SKM-1 (cell line): ENCODE measurements around the gene PTPRN2.

Experiments
- DNase-seq: peaks from one replicate; lab custom pipeline; 2025; ENCODE audit not compliant: unreplicated experiment; lab: John Stamatoyannopoulos, UW

The PTPRN2 gene

DNA sequence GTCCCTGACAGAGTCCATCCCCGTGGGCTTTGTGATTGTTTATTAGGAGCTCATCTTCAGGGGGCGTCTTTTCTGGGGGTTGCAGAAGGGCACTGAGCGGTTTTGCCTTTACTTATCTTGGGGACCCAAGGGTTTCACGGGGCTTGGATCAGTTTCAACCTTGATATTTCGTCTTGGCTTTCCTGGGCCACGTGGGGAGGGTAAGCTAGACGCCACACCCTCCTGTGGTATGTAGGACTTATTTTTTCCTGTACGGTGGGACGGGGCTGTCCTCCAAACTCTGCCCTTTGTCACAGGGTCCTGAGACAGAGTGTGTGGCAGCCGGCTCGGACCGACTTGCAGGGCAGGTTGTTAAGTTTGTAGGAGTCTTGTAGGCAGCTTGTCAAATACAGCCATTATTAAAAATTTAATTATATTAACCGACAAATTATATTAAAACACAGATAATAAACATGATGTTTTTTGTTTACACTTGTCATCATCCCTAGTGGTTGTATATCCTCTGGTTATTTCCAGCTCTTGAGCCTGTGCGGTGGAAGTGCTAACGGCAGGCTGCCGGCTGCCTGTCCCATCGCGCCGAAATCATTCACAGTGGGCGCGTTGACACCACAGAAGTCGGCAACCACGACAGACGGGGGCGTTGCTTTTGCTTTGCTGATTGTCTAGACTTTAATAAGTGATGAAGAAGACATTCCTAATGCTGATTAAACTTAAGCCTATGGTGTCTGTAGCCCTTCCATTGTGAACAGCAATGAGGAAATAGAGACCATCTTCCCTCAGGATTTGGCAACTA is 1057.7 kb downstream of the PTPRN2 start:
- no peak for DNase-seq

DNA sequence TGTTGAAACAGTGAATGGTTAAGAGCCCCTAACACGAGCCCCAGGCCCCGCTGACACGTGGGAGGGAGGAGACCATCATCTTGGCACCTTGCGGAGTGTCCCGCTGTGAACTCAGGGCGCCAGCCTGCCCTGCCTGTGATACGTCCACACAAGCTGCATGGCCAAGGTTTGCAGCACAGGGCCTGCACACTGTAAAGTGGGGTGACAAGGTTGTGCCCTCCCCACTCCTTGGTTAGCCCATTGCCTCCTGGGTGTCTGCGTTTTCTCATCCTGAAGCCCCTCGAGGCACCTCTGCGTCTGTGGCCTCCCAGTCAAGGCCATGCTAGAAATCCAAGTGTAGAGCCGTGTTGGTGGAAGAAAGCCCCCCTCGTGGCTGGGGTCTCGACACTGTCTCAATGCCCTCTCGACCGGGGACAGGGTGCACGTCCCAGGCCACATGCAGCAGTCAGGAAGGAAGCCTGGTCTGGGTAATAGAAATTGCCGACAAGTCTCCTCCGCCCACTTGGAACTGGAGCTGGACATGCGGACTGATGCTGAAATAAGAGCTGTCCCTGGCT is 1058.8 kb downstream of the PTPRN2 start:
- DNase-seq, result no peak

DNA sequence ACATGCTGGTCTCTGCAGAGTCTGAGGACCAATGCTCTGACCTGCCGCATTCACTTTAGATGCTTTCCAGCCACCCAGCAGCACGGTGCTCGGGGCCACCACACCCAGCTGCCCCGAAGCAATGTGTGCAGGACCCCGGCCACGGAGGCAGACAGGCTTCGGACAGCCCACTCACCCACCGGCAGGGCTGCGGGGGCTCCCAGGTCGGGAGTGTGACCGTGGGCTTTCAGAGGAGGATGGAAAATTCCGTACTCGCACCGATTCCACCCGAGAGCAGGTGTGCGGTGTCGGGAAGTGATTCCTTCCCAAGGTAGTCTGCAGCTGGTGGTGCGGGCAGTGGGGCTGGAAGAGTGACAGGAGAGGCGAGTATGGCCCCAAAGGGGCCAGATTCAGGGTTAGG is 1059.9 kb downstream of the PTPRN2 start:
- DNase-seq, result no peak

DNA sequence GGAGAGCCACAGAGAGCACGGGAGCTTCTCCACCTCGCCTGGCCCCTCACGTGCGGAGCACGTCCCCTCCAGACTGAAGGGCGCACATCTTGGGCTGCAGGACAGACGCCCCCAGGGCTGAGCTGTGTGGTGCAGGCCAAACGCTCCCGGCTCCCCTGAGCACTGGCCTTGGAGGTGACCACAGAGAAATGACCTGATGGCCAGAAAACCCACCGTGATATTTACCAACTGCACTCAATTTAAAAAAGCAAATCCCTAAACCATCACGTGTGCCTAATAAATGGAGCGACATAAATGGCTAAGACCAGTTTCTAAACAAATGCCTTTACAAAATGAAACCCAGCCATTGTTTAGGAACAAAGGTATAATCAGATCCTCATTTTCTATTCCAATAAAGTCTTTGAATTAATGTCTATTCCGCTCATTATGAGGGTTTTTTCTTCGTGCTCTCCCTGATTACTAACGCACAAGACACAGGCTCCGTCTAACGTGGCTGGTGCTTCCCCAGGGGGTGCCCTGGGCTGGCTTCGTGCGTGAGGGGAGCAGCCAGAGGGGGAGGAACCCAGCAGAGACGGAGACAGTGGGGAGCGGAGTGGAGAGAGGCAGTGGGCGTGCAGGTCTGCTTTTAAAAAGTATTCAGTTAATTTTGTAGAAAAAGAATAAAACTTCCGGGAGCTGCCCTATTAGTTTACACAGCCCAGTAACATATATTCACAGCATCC is 1060.5 kb downstream of the PTPRN2 start:
- DNase-seq, result no peak

DNA sequence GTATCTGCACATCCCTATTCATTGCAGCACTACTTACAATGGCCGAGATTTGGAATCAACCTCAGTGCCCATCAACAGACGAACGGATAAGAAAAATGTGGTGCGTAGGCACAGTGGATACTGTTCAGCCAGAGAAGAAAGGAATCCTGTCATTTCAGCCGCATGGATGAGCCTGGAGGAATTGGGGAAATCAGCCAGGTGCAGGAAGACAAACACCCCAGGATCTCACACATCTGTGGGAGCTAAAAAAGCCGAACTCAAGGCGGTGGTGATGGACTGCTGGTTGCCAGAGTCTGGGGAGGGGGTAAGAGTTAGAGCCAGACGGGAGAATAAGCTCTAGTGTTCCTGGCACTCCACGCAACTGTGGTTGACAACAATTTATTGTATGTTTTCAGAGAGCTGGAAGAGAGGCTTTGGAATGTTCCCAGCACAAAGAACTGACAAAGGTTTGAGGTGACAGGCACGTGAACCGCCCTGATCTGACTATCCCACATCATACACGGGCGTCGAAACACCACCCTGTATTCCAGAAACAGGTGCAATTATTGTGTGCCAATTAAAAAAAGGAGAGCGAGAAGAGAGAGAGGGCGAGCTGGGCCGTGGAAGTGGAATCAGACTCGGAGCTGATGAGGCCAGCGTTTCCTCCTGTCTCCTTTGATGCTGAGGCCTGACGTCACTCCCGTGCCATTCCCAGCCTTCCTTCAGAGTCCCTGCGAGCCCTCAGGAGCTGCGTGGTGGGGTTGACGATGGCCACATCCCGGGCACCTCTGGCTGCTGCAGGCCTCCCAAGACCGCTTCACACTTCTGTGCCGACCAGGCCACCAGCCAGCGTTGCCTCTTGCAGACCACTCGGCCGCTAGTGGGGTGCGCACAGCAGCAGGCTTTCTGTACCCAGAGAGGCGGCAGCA is 1061.4 kb downstream of the PTPRN2 start:
- DNase-seq, result no peak

DNA sequence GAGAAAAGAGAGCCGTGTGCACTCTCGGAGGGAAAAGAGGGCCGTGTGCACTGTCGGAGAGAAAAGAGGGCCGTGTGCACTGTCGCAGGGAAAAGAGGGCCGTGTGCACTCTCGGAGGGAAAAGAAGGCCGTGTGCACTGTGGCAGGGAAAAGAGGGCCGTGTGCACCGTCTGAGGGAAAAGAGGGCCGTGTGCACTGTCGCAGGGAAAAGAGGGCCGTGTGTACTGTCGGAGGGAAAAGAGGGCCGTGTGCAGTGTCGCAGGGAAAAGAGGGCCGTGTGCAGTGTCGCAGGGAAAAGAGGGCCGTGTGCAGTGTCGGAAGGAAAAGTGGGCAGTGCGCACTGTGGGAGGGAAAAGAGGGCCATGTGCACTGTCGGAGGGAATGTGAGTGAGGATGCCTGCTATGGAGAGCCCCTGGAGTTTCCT is 1062.1 kb downstream of the PTPRN2 start:
- no peak for DNase-seq

DNA sequence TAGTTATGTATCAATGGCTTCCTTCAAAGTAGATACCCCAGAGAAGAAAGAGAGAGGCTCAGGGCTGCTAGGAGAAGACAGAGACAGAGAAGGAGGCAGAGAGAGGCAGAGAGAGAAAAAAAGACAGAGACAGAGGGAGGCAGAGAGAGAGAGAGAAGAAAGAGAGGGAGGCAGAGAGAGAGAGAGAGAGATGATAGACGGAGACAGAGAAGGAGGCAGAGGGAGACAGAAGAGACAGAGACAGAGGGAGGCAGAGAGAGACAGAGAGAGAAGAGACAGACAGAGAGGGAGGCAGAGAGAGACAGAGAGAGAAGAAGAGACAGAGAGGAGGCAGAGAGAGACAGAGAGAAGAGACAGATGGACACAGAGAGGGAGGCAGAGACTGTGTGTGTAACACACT is 1062.9 kb downstream of the PTPRN2 start:
- DNase-seq, result no peak

DNA sequence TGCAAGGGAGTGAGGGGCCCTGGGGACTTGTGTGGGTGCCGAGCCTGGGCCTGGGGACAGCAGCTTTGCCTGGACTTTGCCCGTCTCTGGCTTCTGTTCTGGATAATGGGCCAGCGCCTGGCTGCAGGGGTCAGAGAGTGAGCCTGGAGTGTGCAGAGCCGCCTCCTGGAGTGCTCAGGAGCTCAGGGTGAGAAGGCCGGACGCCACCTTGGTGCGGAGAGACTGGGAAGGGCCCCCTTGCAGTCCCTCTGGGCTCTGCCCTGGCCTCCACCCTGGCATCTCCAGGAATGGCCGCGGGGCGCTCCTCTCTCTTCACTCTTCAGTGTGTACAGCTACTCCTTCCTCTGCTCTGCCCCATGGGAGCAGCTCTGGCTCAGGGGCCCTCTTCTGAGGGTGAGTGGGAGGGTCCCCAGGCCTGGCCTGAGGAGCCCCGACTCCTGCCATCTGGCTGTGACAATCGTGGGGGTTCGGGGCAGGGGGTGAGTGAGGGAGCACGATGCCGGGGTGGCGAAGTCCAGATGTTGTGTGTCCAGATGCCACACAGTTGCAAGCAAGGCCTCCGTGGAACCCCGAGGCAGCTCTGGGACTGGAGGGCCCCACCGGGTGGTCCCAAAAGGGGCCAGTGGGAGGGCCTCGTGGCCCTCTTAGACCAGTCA is 1063.7 kb downstream of the PTPRN2 start:
- DNase-seq, result no peak

DNA sequence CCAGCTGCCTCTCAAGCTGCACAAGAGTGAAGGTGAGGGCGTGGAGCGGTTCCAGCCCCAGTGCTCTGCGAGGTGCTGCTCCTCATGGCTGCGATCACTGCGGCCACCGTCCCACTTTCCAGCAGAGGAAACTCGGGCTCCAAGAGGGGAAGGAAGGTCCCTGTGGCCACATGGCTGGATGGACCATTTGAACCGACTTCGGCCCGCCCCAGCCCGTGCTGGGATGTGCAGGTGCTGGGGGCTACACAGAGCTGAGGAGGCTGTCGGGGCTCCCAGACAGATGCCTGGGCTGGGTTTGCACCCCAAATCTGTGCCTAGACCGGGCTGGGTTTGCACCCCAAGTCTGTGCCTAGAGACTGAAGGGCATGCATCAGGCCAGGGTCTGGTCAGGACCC is 1064.3 kb downstream of the PTPRN2 start:
- no peak for DNase-seq

DNA sequence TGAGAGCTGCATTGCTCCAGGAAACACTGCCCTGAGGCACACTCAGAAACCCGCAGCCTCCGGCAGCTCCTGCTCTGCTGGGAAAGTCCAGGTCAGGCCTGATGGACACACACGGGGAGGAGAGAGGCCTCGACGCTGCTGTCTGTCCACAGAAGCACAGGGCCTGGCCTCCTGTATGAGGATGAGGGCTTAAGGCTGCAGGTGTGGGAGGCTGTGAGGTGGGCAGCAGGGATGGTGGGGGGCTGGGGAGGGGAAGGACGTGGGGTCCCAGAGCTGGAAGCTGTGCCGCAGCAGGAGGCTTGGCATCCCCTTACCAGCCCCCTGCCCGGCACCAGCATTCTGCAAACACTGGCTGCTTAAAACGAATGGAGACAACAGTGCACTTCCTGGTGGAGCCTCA is 1064.7 kb downstream of the PTPRN2 start:
- no peak for DNase-seq

DNA sequence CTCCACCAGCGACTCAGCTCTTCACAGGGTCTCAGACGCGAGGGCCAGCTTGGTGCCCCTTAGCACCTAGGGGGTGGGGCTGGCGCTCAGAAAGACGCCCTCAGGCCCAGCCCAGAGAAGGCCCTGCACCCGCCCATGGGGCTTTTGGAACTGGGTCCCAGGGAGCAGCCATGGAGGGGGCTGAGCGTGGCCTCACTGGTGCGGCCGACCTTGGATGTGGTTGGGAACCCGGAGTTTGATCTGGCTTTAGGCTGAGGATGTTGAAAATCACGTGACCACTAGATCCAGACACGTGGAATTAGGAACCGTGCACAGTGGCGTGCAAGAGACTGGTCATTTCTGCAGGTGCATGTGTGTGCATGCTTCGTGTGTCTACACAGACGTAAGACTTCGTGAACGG is 1065.4 kb downstream of the PTPRN2 start:
- DNase-seq, result no peak

DNA sequence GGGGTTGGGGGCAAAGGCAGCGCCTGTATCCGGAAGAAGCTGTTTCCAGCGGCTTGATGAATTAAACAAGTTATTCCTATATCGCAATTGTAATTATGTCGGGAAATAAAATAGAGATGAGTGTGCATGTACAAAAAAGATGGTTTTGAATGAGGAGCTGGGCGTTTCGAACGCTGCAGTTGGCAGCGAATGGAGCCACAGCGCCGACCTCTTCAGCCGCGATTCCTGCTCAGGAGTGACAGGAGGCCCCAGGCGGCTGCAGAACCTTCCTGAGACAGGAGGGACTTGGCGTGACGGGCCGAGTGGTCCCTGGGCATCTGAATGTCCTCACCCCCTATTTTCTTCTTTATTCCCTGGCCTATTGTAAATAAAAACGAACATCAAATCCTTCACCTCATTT is 1065.9 kb downstream of the PTPRN2 start:
- DNase-seq, result no peak

DNA sequence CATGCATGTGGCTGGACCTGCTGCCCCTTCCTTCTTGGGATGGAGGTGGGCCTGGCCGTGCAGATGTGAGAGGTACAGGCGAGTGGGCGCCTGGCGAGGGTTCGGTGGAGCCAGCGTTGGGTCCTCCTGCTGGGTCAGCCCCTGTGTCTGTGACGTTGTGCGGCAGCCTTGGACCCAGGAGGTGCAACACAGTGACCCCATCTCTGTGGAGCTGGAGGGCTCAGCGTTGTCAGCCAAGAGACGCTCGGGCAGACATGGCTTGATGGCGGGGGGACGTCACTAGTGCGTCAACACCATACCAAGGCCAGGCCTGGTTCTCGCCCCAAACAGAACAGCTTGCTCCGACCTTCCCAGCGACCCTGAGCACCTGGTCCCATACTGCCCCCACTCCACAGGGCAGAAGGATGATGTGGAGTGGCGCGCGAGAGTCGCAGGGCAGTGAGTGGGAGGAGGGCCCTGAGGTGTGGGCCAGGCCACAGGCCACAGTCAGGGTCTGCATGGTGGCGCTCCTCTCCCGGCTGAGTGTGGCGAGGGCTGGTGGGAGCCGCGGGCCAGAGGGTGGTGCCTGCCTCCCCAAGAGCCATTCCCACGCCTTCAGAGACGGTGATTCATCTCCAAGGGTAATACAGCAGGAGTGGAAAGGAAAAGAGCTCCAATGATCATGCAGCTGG is 1066.4 kb downstream of the PTPRN2 start:
- no peak for DNase-seq

DNA sequence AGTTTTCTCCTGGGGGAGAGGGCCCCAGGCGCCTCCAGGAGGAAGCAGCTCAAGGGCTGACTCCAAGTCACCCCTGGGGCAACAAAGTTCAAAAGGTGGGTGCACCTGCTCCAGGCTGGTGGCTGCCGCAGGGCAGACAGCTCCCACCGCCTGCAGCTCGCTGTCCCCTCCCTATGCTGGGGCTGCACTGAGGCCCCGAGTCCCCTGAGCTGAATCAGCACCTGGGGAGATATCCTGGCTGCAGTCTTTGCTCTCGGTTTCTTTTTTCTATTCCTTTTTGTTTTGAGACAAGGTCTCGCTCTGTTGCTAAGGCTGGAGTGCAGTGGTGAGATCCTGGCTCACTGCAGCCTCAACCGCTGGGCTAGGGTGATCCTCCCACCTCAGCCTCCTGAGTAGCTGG is 1067.4 kb downstream of the PTPRN2 start:
- no peak for DNase-seq

DNA sequence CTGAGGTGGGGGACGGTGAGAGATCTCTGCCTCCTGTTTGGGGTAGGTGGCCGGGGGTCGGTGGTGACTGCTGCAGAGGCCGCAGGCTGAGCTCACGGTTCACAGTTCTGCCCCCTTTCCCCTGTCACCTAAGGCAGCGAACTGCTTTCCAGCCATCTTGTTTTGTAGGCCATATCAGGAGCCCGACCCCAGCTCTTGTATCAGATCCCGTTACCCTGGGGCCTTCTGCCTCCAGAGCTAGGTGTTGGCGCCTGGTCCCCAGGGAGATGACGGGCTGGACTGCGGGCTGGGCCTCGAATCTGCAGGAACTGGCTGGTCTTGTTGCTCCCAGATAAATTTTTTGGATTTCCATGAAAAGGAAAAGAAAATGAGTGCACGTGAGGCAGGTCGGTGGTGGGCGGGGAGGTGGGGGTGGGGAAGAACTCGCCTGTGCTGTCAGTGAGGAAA is 1067.8 kb downstream of the PTPRN2 start:
- DNase-seq, result no peak

DNA sequence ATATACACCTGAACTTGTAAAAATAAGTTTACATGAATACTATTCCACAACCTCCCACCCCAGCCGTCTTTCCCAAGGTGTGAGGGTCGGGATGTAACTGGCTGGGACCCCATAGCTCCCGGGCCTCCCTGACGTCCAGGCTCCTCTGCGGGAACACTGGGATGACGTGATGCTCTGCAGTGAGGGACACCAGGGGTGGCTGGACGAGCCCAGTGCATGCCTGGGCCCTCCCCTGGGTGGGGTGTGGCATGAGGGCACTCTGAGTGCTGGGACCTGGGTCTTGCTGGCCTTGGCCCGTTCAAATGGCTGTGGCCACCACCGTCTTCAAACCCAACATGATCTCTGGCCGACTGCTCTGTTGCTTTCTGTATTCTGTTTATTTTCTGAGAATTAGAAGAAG is 1068.4 kb downstream of the PTPRN2 start:
- DNase-seq, result no peak

DNA sequence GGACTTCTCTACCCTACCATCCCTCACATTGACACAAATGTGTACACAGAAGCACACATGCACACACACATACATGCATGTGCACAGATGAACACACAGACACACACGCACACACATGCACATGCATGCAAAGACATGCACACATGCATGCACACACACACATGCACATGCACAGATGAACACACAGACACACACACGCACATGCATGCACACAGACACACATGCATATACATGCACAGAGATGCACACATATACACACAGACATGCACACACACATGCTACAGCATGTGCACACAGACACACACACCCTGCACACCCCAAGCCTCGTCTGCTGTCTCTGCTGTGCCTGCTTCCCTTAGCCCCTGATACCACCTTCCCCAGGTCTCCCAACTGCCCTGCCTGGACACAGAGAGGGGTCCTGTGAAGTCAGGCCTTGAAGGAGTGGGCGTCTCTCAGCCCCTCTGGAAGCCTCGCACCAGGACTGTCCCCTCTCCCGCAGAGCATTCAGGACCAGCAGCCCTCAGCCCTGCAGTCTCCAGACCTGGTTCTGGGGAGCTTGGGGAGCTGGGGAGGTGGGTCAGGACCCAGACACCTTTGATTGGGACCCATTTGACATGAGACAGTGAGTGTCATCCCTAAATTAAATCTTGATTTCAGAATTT is 1069.0 kb downstream of the PTPRN2 start:
- no peak for DNase-seq

DNA sequence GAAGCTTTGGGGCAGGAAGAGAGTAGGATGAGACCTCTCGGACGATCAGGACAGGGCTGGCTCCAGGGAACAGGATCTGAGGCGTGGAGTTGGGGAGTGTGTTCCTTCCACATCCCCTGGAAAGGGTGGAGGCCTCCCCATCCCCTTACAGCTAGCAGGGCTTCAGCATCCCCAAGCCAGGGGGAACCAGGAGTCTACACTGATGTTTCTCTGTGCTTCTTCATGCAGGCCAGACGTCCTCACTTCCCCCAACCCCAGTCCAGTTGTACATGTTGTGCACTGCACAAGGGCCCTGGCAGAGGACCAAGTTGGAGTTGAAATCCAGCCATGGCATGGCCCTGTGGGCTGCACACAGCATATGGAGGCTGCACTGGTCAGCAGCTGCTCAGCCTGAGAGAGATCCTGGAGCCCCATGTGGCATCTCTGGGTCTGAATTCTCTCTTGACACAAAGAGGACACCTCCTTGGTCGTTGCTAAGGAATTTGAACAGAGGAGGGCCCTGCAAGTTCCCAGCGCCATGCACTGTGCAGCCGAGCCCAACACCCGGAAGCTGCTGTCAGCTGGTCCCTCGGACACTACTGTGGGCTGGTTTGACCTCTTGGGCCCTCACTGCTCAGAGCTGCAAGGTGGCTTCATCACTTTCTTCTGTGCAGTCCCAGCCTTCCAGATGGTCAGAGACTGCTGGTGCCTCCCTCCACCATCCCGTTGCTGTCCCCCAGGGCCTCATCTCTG is 1069.7 kb downstream of the PTPRN2 start:
- DNase-seq, result no peak
